ENCODE measurements around the gene NTNG2. TPM values are rescaled to one million over a fixed set of nuclear protein-coding genes. Genes with fewer than 3 reads are reported as not detected.
"Not testable (repeated sequence)": the region's sequence is repeated elsewhere in the genome, so short reads cannot be mapped to it uniquely, and the experiment has no call there.

Gene NTNG2, protein sequence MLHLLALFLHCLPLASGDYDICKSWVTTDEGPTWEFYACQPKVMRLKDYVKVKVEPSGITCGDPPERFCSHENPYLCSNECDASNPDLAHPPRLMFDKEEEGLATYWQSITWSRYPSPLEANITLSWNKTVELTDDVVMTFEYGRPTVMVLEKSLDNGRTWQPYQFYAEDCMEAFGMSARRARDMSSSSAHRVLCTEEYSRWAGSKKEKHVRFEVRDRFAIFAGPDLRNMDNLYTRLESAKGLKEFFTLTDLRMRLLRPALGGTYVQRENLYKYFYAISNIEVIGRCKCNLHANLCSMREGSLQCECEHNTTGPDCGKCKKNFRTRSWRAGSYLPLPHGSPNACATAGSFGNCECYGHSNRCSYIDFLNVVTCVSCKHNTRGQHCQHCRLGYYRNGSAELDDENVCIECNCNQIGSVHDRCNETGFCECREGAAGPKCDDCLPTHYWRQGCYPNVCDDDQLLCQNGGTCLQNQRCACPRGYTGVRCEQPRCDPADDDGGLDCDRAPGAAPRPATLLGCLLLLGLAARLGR
- total RNA-seq = 1.3 TPM

DNA sequence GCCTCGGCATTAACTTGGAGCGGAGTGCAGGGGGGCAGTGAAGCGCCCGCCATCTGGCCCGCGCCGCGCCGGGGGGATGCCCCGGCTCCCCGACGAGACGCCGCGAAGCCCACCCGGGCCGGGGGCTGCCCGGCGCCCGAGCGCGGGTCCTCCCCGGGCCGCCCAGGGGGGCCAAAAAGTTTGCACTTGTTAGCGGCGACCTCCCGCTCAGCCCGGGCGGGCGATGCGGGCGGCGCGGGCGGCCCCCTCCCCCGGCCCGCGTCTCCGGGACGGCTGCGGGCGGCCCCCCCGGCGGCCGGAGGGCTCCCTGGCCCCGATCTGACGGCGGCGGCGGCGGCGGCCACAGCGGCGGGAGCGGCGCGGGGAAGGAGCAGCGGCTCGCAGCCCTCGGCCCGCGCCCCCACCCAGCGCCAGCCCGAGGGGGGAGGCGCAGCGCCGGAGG lies at the start of gene NTNG2:
Gene NTNG2, plus strand, starts transcription at position 316 of the 442 bp plus-strand sequence. CDS start 4,774 bp downstream, outside the sequence.
- peaks cover 28% of the 10 kb centered on the region for H3K4me1 ChIP-seq (ENCODE audit: insufficient read depth, low read length)
- H3K9me3 ChIP-seq (ENCODE audit: low read depth, low read length) = no peaks in the 10 kb centered on the region
- peaks cover 35% of the 10 kb centered on the region for H3K27me3 ChIP-seq (ENCODE audit: insufficient read depth, low read length)
- H3K4me3 ChIP-seq (ENCODE audit: low read length) = peak within 1 kb of the TSS; percentile 56

DNA sequence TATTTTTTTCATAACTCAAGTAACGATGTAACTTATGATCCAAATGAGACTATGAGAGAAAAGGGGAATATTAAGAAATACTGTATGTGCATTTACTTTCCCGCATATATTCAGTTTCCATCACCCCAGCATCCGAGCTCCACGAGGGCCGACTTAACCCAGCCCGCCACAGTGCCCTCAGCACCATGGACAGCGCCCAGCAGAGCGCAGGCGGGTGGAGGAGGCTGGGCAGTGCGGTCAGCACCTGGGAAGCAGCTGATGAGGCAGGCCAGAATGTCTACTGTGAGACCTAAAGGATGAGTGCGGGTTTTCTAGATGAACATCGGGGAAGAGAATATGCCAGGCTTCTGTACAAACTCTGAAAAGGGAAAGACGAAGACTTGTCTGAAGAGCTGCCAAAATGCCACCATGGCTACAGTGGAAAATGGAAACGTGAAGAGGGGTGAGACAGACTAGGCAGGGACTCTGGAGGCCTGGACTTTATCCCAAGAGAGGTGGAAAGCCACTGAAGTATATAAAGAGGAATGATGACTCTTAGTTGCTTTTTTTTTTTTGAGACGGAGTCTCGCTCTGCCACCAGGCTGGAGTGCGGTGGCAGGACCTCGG lies 47.7 kb upstream of the NTNG2 start:
- H3K4me1 ChIP-seq (ENCODE audit: insufficient read depth, low read length) = no peaks in the 10 kb centered on the region
- H3K27me3 ChIP-seq (ENCODE audit: insufficient read depth, low read length) = peaks cover 2% of the 10 kb centered on the region
- no peak overlapping the region for H3K4me3 ChIP-seq (ENCODE audit: low read length)
- H3K9me3 ChIP-seq (ENCODE audit: low read depth, low read length) = no peaks in the 10 kb centered on the region

DNA sequence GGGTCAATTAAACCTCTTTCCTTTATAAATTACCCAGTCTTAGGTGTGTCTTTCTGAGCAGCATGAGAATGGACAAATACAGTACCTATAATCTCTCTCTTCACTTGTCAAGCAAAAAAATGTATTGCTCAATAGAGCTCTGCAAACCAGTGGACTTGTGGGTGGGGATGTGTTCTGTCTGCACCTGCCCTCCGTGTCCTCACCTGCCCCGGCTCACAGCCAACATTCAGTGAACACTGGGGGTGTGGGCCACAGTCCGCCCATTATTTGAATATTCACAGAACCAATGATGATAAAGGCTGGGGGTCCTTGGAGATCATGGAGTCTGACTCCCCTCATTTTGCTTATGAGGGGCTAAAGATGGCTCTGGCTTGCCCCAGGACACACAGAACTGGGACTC lies 45.3 kb upstream of the NTNG2 start:
- H3K9me3 ChIP-seq (ENCODE audit: low read depth, low read length) = no peaks in the 10 kb centered on the region

DNA sequence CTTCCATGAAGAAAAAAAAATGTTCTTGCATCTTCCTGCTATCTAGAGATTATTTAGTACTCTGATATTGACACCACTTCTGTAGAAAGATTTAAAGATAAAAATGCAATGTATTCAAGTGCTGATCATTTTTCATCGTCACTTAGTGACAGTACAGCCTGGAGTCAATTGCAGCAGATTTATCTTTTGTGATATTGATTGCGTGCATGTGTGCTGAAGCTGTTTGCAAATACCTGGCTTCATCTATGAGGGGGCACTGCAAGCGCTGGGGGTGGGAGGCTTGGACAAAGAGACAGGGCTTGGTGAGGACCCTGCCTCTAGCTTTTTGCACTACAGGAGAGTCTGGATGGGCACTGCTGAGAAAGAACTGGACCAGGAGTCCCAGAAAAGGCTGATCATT lies 44.2 kb upstream of the NTNG2 start:
- peaks cover 1% of the 10 kb centered on the region for H3K27me3 ChIP-seq (ENCODE audit: insufficient read depth, low read length)
- no peaks in the 10 kb centered on the region for H3K9me3 ChIP-seq (ENCODE audit: low read depth, low read length)
- no peaks in the 10 kb centered on the region for H3K4me1 ChIP-seq (ENCODE audit: insufficient read depth, low read length)

More for the DNA sequence above, 45.3 kb upstream of the NTNG2 start:
- Histone ChIP-seq H3K4me1 (ENCODE audit: insufficient read depth, low read length) (no peaks in the 10 kb centered on the region), H3K4me3 (ENCODE audit: low read length) (no peak overlapping the region), H3K27me3 (ENCODE audit: insufficient read depth, low read length) (peaks cover 2% of the 10 kb centered on the region)

DNA sequence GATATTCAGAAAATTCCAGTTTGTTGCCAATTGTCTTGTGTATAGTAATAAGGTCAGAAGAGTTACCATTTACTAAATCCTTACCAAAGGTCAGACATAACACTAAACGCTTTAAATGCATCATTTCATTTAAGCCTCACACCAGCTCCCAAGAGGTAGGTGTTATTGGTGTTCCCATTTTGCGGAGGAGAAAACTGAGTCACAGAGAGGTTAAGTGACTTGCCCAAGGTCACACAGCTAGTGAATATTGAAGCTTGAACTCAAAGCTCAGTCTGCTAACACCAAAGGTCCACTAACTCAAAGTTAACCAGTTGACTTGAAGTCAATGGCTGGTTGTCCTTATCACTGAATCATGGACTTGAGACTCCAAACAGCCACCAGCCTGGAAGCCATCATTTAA lies 40.8 kb upstream of the NTNG2 start:
- Histone ChIP-seq H3K4me3 (ENCODE audit: low read length) (no peak overlapping the region), H3K4me1 (ENCODE audit: insufficient read depth, low read length) (no peaks in the 10 kb centered on the region), H3K9me3 (ENCODE audit: low read depth, low read length) (no peaks in the 10 kb centered on the region)

More for the DNA sequence above, 44.2 kb upstream of the NTNG2 start:
- no peak overlapping the region for H3K4me3 ChIP-seq (ENCODE audit: low read length)

DNA sequence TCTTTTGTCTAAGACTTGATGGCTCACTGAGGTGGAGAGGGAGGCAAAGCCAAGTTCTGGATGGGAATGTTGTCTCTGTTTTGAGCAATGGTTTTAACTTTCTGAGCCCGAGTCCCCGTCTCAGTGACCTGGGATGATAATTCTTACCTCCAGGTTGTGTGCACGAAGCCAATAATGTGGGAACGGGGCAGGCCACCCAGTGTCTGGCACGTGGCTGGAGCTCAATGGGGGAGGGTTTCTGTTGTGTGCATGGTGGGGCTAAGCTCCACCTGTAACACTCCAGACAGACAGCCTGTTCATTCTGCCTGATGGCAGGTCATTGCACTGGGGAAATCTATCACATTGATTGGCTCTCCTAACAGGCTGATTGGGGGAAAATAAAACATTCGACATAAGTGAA lies 37.1 kb upstream of the NTNG2 start:
- H3K4me1 ChIP-seq (ENCODE audit: insufficient read depth, low read length) = no peaks in the 10 kb centered on the region
- H3K9me3 ChIP-seq (ENCODE audit: low read depth, low read length) = no peaks in the 10 kb centered on the region
- H3K4me3 ChIP-seq (ENCODE audit: low read length) = no peak overlapping the region
- peaks cover 32% of the 10 kb centered on the region for H3K27me3 ChIP-seq (ENCODE audit: insufficient read depth, low read length)

More for the DNA sequence above, 40.8 kb upstream of the NTNG2 start:
- peaks cover 21% of the 10 kb centered on the region for H3K27me3 ChIP-seq (ENCODE audit: insufficient read depth, low read length)

DNA sequence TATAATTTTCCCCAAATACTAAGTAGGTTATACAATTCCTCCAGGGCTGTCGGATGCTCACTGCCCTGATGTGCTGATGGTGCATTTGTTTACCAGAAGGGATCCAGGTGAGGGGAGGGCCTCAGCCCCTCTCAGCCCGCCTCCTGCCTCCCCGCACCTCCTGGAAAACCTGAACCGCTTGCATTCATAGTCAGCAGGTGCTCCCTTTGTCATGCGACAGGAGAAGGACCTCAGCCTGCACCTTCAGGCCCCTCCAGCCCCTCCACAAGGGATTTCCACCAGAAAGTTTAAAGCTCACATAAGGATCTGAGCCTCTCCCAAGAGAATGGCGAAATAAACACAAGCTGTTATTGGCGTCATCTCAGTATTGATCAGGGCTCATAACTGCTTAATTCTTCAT lies 36.5 kb upstream of the NTNG2 start:
- Histone ChIP-seq H3K4me3 (ENCODE audit: low read length) (no peak overlapping the region), H3K4me1 (ENCODE audit: insufficient read depth, low read length) (no peaks in the 10 kb centered on the region), H3K9me3 (ENCODE audit: low read depth, low read length) (no peaks in the 10 kb centered on the region), H3K27me3 (ENCODE audit: insufficient read depth, low read length) (peaks cover 32% of the 10 kb centered on the region)

DNA sequence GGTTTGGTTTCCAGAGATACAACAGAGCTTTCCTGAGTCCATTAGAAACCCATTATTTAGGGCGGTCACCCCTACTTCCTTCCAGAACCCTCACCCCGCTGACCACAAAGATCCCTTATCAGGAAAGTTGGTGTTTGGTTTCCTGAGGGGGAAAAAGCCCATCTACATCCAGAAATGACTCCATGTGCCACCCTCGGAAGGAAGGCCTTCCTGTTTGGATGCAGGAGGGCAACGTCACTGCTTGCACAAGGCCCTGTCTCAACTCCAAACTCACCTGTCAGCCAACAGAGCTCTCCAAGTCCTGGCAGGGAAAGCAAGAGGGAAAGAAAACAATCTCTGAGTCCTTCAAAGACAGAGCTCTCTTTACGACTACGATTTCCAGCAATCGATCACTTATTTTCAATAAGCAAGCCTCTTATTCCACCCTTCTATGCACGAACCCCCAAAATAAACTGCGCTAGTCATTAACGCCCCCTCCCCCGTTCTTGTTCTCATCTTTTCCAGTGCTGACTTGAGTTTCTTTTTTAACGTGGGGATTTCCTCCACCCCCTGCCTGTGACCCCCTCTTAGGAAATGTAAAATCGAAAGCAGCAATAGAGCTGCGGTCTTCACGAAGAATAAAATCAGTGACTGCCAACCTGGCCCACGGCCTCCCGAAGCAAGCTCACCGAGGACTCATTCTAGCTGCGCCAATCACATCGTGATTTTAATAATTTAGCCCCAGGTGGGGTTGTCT lies 35.7 kb upstream of the NTNG2 start:
- no peaks in the 10 kb centered on the region for H3K4me1 ChIP-seq (ENCODE audit: insufficient read depth, low read length)
- peaks cover 32% of the 10 kb centered on the region for H3K27me3 ChIP-seq (ENCODE audit: insufficient read depth, low read length)
- H3K4me3 ChIP-seq (ENCODE audit: low read length) = no peak overlapping the region
- H3K9me3 ChIP-seq (ENCODE audit: low read depth, low read length) = no peaks in the 10 kb centered on the region

DNA sequence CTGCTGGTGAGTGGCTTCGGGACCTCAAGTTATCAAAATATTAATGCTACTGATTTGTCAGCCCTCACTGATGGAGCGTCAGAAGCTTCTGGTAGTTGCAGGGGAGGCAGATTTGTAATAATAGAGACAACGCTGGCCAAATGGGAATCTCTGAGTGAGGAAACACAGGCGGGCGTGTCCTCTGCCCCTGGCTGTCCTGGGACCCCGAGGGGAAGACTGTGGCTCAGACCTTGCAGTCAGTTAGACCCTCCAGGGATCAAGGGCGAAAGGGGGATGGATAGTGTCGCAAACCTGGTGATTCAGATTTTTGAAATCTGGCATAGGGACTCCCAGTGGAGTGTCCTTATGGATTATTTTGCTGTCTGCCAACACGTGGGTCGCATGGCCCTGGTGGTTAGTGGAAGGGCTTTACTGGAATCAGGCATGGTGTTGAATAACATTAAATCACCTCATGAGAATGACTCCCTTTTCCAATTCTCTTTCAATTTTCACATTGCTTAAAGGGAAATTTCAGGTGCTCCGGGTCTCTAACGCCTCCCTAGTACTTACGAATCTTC lies 35.1 kb upstream of the NTNG2 start:
- no peaks in the 10 kb centered on the region for H3K9me3 ChIP-seq (ENCODE audit: low read depth, low read length)
- no peak overlapping the region for H3K4me3 ChIP-seq (ENCODE audit: low read length)
- no peaks in the 10 kb centered on the region for H3K4me1 ChIP-seq (ENCODE audit: insufficient read depth, low read length)
- H3K27me3 ChIP-seq (ENCODE audit: insufficient read depth, low read length) = peaks cover 32% of the 10 kb centered on the region

DNA sequence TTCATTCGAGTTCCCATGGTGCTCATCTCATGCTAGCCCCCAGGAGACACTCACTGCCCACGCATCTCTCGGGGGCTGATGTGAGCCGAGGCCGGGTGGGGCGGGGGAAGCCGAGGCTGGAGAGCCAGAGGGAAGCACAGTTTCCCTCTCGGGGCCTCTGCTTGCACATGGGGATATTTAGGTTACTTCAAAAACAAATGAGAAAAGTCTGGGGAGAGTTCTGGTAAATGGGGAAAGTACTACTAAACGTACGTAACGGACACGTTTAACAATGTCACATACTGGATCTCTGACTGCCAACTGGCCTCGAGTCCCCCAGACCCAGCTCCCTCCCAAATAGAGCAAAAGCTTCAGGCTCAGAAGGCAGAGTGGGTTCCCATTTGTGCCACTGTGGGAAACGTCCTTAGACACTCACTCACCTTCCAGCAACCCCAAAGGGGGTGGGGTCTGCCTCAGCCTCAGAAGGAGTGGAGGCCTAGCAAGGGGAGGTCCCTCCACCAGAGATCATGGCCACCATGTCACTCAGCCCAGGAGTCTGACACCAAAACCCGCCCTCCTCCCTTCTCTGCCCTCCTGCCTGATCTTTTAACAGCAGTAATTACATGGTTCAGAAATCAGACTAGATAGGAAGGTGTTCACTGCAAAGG lies 33.8 kb upstream of the NTNG2 start:
- H3K27me3 ChIP-seq (ENCODE audit: insufficient read depth, low read length) = peaks cover 29% of the 10 kb centered on the region
- no peaks in the 10 kb centered on the region for H3K9me3 ChIP-seq (ENCODE audit: low read depth, low read length)
- no peak overlapping the region for H3K4me3 ChIP-seq (ENCODE audit: low read length)
- H3K4me1 ChIP-seq (ENCODE audit: insufficient read depth, low read length) = no peaks in the 10 kb centered on the region

DNA sequence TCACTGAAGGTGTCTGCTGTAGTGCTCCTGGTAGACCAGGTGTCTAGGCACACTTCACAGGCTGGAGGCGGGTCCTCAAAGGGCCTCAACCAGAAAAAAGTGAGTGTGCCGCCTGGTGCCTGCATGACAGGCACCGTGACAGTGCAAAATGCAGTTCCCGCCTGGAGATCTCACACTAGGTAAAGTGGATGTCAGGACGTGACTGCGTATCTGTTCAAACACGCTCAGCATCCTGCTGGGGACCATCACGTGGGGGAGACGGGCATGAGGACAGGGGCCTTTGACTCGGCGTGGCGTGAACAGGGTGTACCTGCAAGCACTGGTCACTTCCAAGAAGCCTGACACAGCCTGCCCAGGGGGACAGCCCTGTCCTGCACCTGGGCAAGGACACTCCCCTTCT lies 32.3 kb upstream of the NTNG2 start:
- Histone ChIP-seq H3K4me1 (ENCODE audit: insufficient read depth, low read length) (no peaks in the 10 kb centered on the region), H3K9me3 (ENCODE audit: low read depth, low read length) (no peaks in the 10 kb centered on the region), H3K4me3 (ENCODE audit: low read length) (no peak overlapping the region), H3K27me3 (ENCODE audit: insufficient read depth, low read length) (peaks cover 26% of the 10 kb centered on the region)

DNA sequence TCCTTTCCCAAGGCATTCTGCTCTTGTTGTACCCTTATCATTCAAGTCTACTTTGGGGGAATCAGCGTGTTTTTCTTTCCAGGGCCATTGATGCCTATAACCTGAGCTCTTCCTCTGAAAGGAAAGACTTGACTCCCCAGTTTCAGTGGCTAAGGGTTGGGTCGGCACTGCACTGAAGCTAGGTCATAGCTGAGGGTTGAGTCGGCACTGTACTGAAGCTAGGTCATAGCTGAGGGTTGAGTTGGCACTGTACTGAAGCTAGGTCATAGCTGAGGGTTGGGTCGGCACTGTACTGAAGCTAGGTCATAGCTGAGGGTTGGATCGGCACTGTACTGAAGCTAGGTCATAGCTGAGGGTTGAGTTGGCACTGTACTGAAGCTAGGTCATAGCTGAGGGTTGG lies 27.8 kb upstream of the NTNG2 start:
- H3K4me3 ChIP-seq (ENCODE audit: low read length); H3K27me3 ChIP-seq (ENCODE audit: insufficient read depth, low read length); H3K4me1 ChIP-seq (ENCODE audit: insufficient read depth, low read length); H3K9me3 ChIP-seq (ENCODE audit: low read depth, low read length): not testable (repeated sequence)

DNA sequence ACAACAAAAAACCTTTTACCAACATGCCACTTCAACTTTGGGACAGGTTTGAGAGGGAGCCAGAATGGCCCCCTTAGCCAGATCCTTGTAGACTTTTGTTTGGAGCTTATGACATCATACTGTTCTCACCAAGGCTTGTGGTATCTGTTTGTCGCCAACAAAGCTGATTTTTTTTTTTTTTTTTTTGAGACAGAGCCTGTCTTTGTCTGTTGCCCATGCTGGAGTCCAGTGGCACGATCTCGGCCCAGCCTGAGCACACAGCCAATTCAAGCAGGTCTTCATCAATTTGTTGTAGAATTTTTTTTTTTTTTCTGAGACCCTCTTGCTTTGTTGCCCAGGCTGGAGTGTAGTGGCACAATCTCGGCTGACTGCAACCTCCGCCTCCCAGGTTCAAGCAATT lies 26.4 kb upstream of the NTNG2 start:
- no peak overlapping the region for H3K4me3 ChIP-seq (ENCODE audit: low read length)

DNA sequence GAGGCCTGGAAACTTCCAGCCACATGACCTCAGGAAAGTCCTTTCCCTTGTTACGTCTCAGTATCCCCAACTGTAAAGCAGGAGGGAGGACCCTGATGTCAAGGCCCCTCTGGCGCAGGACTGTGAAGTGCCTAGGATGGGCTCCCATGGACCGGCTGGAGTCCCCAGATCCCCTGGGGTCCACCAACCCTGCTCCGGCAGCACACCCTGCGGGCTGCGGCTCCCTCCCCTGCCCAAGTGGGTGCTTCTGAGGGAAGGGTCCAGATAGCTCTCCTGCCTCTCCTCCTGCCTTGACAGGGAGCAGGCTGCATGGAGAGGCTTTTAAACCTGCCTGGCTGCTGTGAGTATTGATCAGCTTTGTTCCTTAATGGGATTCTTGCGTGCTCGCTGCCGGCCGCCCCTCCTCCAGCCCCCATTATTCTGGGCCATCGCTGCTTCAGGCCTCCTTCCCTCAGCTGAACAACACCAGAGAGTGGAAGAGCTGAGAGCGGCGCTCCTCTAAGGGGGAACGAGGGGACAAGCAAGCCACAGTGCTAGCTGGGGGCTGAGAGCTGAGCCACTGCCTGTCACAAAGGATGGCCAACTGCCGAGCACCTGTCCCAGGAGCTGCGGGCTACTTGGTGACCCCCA lies 25.6 kb upstream of the NTNG2 start:
- H3K9me3 ChIP-seq (ENCODE audit: low read depth, low read length) = no peaks in the 10 kb centered on the region
- peaks cover 9% of the 10 kb centered on the region for H3K27me3 ChIP-seq (ENCODE audit: insufficient read depth, low read length)
- H3K4me3 ChIP-seq (ENCODE audit: low read length) = no peak overlapping the region
- H3K4me1 ChIP-seq (ENCODE audit: insufficient read depth, low read length) = peaks cover under 1% of the 10 kb centered on the region

More for the DNA sequence above, 26.4 kb upstream of the NTNG2 start:
- Histone ChIP-seq H3K9me3 (ENCODE audit: low read depth, low read length) (no peaks in the 10 kb centered on the region), H3K27me3 (ENCODE audit: insufficient read depth, low read length) (peaks cover 7% of the 10 kb centered on the region), H3K4me1 (ENCODE audit: insufficient read depth, low read length) (no peaks in the 10 kb centered on the region)
